Epithelial cell of esophagus (primary cell): Measurements from ENCODE around the gene ZNF532.
A peak's percentile ranks its signal among the peaks of the same experiment; 100 is the strongest.
"Not testable (repeated sequence)": the region's sequence is repeated elsewhere in the genome, so short reads cannot be mapped to it uniquely, and the experiment has no call there.

ENCODE experiments used
- DNase-seq: peaks from one replicate; pipeline ENCODE4 v3.0.0; 2010; ENCODE audit warnings: low read depth
- H3K4me3 ChIP-seq: 2 replicates; pipeline ENCODE4 v1.5.1; 2011; ENCODE audit warnings: mild to moderate bottlenecking, low read length, control low read depth
- CTCF ChIP-seq: IDR thresholded peaks from 2 replicates; pipeline ENCODE4 v1.5.1; 2011; ENCODE audit warnings: low read depth, mild to moderate bottlenecking, low read length, control low read depth, inconsistent platforms; ENCODE audit not compliant: insufficient read depth; ENCODE audit errors: missing control alignments

The ZNF532 gene

GRCh38 chr18:58827886-58828285 lies 36.8 kb upstream of the ZNF532 start:
- no peak overlapping the region for H3K4me3 ChIP-seq
- DNase-seq, result no peak
- no peak for TF ChIP-seq CTCF

DNA sequence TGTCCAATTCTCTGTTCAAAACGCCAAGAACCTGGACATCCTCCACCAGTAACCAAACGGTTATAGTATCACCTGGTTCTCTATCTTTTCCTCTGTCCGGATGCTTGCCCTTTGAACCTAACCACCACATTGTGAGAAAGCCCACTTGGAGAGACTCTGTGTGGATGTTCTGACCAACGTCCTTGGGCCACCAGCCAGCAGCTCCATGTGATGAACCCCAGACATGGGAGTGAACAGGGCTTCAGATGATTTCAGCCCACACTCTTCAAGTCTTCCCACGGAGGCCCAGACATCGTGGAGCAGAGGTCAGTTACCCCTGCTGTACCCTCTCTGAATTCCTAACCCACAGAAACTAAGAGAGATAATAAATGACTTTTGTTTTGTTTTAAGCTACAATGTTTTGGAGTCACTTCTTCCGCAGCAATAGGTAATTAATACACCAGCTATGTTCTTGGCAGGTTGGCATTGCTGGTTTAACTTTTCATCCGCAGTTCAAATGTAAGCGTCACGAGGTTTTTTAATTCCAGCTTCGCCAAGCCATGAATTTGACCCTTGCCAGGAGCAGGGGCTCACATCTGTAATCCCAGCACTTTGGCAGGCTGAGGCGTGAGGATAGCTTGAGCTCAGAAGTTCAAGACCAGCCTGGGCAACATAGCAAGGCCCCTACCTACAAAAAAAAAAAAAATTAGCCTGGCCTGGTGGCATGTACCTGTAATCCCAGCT lies 36.1 kb upstream of the ZNF532 start:
- no peak for TF ChIP-seq CTCF
- no peak overlapping the region for H3K4me3 ChIP-seq
- DNase-seq, result no peak

DNA sequence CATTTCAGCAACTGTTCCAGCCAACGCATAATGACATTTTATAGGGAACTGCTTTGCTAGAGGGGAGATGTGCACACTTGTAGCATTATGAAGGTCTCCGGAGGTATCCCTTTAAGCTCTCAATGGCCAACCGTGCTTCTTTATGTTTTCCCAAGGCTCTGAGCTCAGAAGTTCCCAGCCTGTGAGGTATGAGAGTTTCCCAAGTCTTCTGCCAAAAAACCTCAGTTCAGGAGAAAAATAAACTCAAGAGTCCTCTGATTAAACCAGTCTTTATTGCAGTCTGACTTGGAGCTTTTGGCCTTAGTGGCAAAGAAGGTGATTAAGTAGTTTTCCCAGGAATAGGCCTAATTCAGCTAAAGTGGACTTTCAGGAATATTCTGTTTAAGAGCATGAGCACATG lies 35.4 kb upstream of the ZNF532 start:
- H3K4me3 ChIP-seq, result no peak overlapping the region
- DNase-seq, result no peak
- no peak for TF ChIP-seq CTCF

DNA sequence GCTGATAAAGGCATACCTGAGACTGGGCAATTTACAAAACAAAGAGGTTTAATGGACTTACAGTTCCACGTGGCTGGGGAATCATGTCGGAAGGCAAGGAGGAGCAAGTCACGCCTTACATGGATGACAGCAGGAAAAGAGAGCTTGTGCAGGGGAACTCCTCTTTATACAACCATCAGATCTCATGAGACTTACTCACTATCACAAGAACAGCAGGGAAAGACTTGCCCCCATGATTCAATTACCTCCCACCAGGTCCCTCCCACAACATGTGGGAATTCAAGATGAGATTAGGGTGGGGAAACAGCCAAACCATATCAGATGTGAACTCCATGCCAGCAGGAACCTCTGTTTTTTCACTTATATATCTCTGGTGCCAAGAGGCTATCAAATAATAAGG lies 34.8 kb upstream of the ZNF532 start:
- H3K4me3 ChIP-seq, DNase-seq: not testable (repeated sequence)

GRCh38 chr18:58831606-58832005 lies 33.1 kb upstream of the ZNF532 start:
- TF ChIP-seq CTCF, result no peak
- no peak overlapping the region for H3K4me3 ChIP-seq
- peak; percentile 54 for DNase-seq

DNA sequence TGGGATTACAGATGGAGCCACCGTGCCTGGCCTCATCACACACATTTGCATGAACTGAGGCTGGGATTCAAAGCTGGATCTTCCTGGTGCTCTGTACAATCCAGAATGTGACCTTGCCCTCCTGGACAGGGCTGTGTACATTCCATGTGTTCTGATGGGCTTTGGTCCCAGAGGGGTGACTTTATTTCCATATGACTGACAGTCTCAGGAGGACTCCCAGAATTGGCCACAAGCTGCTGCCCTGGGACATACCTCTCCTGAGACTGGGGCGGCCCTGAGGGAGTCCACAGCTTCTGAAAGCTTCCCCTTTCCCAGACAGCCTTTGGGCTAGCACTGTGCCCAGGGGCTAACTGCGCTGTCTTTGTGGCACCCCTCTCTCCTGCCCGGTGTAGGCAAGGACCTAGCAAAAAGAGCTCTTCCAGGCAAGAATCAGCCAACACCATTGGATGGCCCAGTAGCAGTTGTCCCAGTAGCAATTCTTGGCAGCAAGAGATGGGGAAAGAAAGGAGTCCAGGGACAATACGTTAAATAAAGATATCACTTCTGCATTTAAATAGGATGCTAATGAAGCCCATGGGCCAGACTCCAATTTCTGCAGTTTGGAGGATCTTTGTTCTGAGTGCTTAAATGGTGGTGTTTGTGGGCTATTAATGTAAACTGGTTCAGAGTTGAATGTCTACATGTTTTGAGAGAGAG lies 26.4 kb upstream of the ZNF532 start:
- no peak overlapping the region for H3K4me3 ChIP-seq
- no peak for TF ChIP-seq CTCF
- DNase-seq, result no peak

DNA sequence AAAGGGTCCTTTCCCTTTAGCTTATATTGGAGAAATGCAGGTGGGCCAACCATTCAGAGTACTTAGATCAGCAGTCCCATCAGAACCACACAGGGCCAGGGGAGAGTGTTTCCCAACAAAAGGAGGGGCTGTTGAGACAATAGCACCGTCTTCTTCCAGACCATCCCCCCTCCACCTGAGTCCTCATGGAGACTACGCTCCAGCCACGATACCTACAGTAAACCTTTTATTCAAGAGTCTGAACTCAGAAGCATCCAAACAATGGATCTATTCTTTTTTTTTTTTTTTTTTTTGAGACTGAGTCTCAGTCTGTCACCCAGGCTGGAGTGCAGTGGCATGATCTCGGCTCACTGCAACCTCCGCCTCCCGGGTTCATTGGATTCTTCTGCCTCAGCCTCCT lies 25.7 kb upstream of the ZNF532 start:
- no peak overlapping the region for H3K4me3 ChIP-seq
- no peak for DNase-seq
- no peak for TF ChIP-seq CTCF
